Lower leg skin (tissue), 4 donors: ENCODE measurements around the gene SCN4B. TPM values are rescaled to one million over a fixed set of nuclear protein-coding genes. Genes with fewer than 3 reads are reported as not detected.

Experiments used
- DNase-seq, 2 donors: peaks; one replicate each; pipeline ENCODE4 v3.0.0-alpha.2; 2019; ENCODE audit warnings: low spot score in 2 of 2
- H3K4me3 ChIP-seq: fragments of 200-600 bp; sonication (generic); 2 replicates; pipeline ENCODE4 v1.5.1; 2017; ENCODE audit warnings: mild to moderate bottlenecking, low read depth; ENCODE audit not compliant: poor library complexity, severe bottlenecking
- CTCF ChIP-seq, 3 donors: fragments of 450-650 bp; IDR thresholded peaks; one replicate each; pipeline ENCODE4 v1.5.1; 2016; ENCODE audit warnings: antibody characterized with exemption in 3 of 3, mild to moderate bottlenecking in 3 of 3, moderate library complexity in 2 of 3
- POLR2A ChIP-seq, 2 donors: fragments of 450-650 bp; IDR thresholded peaks; one replicate each; pipeline ENCODE4 v1.6.1; 2016 to 2017; ENCODE audit warnings: antibody characterized with exemption in 2 of 2, mild to moderate bottlenecking in 1 of 2, moderate library complexity in 1 of 2
- WGBS, 2 donors: methylation state at CpG; one replicate each; pipeline ENCODE4 v1.1.5; 2018; 5-methylcytosine and 5-hydroxymethylcytosine counted together
- intact Hi-C: fragments of 100-400 bp; cut with DNase I; formaldehyde crosslinking; loops from one replicate; pipeline ENCODE4 v1.15.0; 2023; ENCODE audit warnings: low total_unique reads
- total RNA-seq, 4 donors: library from RNA; depleted of rRNA; stranded (reverse); fragments of >200 nt; gene quantifications; one replicate each; pipeline ENCODE4 v1.1.0, GENCODE V29; 2016

Gene SCN4B
- total RNA-seq, 4 donors from 2014 or later: 0.25 to 4.0 (median 1.9) TPM

- no peak overlapping the region for H3K4me3 ChIP-seq
- intact Hi-C loops: no loop called here
- DNase-seq: no peak
- 68 to 73% methylated on average over 3 of the region's 3 CpGs for WGBS, 2 donors
- TF ChIP-seq POLR2A (IDR thresholded peaks at IDR 0.05): no peak
- TF ChIP-seq CTCF (IDR thresholded peaks at IDR 0.05): no peak
These were observed 5.1 kb downstream of the SCN4B start for GRCh38 chr11:118147502-118147901.

GRCh38 chr11:118146554-118146953, 6.1 kb downstream of the SCN4B start:
- TF ChIP-seq CTCF (IDR thresholded peaks at IDR 0.05): no peak
- no peak for TF ChIP-seq POLR2A (IDR thresholded peaks at IDR 0.05)
- no peak overlapping the region for H3K4me3 ChIP-seq
- no peak for DNase-seq
- 81 to 82% methylated on average over 6 of the region's 6 CpGs for WGBS, 2 donors
- intact Hi-C loops: no loop called here

DNA sequence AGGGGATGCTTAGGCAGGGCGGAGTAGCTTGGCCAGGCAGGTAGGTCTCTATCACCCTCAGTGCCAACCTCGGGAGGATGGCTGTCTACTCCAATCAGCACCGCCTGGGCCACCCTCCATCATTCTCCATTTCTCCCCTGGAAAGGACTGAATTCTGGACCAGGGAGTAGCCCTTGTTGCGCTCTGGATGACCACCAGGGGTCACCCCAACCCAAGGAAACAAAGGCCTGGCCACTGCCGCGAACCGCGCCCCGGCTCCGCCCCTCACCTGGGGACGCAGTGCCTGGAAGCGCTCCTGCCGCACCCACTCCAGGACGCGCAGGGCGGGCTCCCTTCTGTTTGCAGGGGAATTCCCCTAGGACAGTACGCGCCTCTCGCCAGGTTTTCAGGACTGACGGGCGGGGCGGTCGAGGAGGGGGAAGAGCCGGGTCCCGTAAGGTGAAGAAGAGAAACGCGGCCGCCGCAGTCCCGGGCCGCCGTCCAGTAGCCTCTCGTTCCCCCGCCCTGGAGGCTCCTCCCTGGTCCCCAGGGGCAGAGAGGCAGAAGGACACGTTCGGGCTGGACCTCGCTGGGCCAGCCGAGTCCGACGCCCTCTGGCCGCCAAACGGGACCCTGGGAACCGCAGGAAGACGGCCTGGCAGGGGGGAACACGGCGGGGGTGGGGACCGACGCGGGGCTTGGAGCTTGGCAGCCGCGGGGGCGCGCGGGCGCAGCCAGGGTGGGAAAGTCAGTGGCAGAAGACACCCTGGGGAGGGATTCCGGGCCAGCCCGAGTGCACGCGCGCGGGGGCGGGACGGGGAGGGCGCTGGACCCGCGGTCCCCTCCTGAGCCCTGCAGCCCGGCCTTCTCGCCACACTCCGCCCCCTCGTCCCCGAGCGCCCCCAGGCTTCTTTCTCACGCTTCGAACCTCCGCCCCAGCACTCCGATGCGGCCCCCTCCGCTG, 7.1 kb downstream of the SCN4B start:
- peak; percentile 84 to 97 for DNase-seq
- peak overlapping the region; percentile 29 for H3K4me3 ChIP-seq
- intact Hi-C loops: no loop called here
- WGBS, 2 donors: 2% methylated on average over 54 to 63 of the region's 78 CpGs
- TF ChIP-seq POLR2A (IDR thresholded peaks at IDR 0.05) (no peak), CTCF (IDR thresholded peaks at IDR 0.05) (peak in 2 of 3 donors; percentile 75 to 93)

- intact Hi-C loops: no loop called here
- H3K4me3 ChIP-seq: no peak overlapping the region
- no peak for DNase-seq
- 56 to 57% methylated on average over 20 of the region's 20 CpGs for WGBS, 2 donors
- no peak for TF ChIP-seq CTCF (IDR thresholded peaks at IDR 0.05)
These were observed 8.0 kb downstream of the SCN4B start for GRCh38 chr11:118144301-118145268.

DNA sequence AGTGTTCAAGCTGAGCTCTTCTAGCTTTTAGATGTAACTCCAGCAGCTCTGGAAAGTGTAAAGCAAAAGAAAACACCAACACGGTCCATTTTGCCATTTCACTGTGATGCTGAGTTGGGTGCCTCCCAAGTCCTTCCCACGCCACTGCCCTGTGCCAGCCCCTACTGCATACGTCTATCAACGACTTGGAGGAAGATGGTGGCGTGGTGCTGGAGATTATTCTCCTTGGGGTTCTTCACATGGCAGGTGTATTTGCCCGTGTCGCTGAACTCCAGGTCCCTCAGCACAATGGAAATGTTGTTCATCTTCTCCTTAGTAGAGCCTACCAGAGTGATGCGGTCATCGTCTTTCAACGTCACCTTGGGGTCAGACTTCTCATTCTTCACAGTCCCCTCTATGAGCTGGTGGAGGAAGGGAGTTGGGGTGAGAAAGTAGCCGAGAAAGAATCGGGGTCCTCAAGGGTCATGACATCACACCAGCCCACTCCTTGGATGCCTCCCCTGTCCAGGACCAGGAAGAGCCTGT, 8.9 kb downstream of the SCN4B start:
- no peak for DNase-seq
- WGBS, 2 donors: 84 to 85% methylated on average over 12 of the region's 12 CpGs
- intact Hi-C loops: no loop called here
- H3K4me3 ChIP-seq: no peak overlapping the region
- no peak for TF ChIP-seq CTCF (IDR thresholded peaks at IDR 0.05)
- no peak for TF ChIP-seq POLR2A (IDR thresholded peaks at IDR 0.05)
